ENCODE data around the gene ZNF133. TPM values are rescaled to one million over a fixed set of nuclear protein-coding genes. Genes with fewer than 3 reads are reported as not detected.

Gene ZNF133
- total and polyA plus RNA-seq, 2 of the 13 experiments (the other 11 are each of a cell fraction or from before 2014, with no cell fraction given): 23.5 to 26.7 TPM

DNA sequence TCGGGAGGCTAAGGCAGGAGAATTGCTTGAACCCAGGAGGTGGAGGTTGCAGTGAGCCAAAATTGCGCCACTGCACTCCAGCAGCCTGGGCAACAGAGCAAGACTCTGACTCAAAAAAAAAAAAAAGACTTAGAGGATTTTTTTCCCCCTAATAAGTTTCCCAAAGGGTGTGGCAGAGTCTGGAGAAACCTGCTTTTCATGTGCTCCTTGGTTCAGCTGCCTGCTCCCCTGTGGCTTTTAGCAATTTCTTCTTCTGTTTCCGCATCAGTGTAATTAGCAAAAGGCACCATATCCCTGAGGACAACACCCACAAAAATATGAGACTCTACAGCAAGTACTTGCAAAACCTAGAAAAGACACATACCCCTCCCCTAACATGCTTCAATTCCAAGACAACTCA lies 28.6 kb upstream of the ZNF133 start:
- intact Hi-C loops (cut with micrococcal nuclease; ENCODE audit: unreplicated experiment) (no loop called here), in situ Hi-C loops (cut with HindIII; ENCODE audit: extremely low pct_ligation_motif_present, low pct_unique_long_range_greater_than_20kb) (loop anchor here (25.0 kb wide), 1 partner anchor 197 kb away; the partner anchor contains the start of gene OVOL2)
- Histone ChIP-seq H3K79me2 (ENCODE audit: insufficient read depth, low read length) (no peaks in the 10 kb centered on the region), H4K20me1 (ENCODE audit: insufficient read depth, low read length) (no peaks in the 10 kb centered on the region), H3K4me3 (replicated peaks in 1 of 3; ENCODE audit: insufficient read depth in 1 of 3, low read depth in 2 of 3, low read length in 3 of 3) (no peak overlapping the region), H3K9ac (ENCODE audit: insufficient read depth, low read depth, low read length) (no peak overlapping the region), H3K9me3 (ENCODE audit: low read length) (no peaks in the 10 kb centered on the region), H3K36me3 (replicated peaks in 1 of 2; ENCODE audit: control insufficient read depth in 1 of 2, insufficient read depth in 2 of 2, low read length in 2 of 2) (no peaks in the 10 kb centered on the region), H3K27me3 (ENCODE audit: control insufficient read depth in 1 of 2, insufficient read depth in 2 of 2, low read length in 2 of 2) (peaks cover 0 to 16% of the 10 kb centered on the region in 2 experiments; a peak in 3 of 5 replicates), H3K4me1 (ENCODE audit: insufficient read depth, low read length) (0 out of 2 replicates have a peak, but pooled peaks cover 7% of the 10 kb centered on the region), H3K4me2 (ENCODE audit: low read depth, low read length) (no peak overlapping the region), H2AFZ (ENCODE audit: low read length) (no peak overlapping the region), H3K27ac (ENCODE audit: extremely low read length, insufficient read depth, low read length) (no peak overlapping the region)
- 58% methylated on average over 3 of the region's 3 CpGs for WGBS (ENCODE audit: low lambda C conversion rate)
- ATAC-seq (no peak), DNase-seq (ENCODE audit: low spot score) (no peak), FAIRE-seq (no peak)
- no TSS peak for BruUV-seq (replicated peaks)
- POLR2A ChIA-PET: no interaction called here
- CTCF ChIA-PET (ENCODE audit: low intra/inter-chr PET ratio, low total read pairs): no interaction called here
- TF ChIP-seq ZNF3 (CRISPR knock-in tag; IDR thresholded peaks at IDR 0.05) (no peak), RARA (CRISPR knock-in tag; IDR thresholded peaks at IDR 0.05) (no peak), RARG (CRISPR knock-in tag; IDR thresholded peaks at IDR 0.05; ENCODE audit: low read depth) (no peak), ATM (IDR thresholded peaks at IDR 0.05; ENCODE audit: borderline replicate concordance) (no peak), PTBP1 (IDR thresholded peaks at IDR 0.05; ENCODE audit: low read depth, low read length, poor library complexity, severe bottlenecking) (no peak), PAWR (CRISPR knock-in tag; IDR thresholded peaks at IDR 0.05; ENCODE audit: borderline replicate concordance) (no peak)
- TF ChIP-seq, protein P1, sequence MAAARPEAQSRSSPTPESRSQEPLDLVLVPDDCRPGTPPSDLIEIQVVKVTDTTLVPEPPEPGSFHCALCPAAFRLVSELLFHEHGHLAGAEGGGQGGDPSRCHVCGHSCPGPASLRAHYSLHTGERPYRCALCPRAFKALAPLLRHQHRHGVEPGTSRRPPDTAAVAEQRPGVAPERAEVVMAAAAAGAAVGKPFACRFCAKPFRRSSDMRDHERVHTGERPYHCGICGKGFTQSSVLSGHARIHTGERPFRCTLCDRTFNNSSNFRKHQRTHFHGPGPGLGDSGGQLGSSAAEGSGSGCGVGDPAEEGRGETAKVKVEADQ (CRISPR knock-in tag; IDR thresholded peaks at IDR 0.05; ENCODE audit: borderline replicate concordance): no peak
- TF ChIP-seq, protein P2, sequence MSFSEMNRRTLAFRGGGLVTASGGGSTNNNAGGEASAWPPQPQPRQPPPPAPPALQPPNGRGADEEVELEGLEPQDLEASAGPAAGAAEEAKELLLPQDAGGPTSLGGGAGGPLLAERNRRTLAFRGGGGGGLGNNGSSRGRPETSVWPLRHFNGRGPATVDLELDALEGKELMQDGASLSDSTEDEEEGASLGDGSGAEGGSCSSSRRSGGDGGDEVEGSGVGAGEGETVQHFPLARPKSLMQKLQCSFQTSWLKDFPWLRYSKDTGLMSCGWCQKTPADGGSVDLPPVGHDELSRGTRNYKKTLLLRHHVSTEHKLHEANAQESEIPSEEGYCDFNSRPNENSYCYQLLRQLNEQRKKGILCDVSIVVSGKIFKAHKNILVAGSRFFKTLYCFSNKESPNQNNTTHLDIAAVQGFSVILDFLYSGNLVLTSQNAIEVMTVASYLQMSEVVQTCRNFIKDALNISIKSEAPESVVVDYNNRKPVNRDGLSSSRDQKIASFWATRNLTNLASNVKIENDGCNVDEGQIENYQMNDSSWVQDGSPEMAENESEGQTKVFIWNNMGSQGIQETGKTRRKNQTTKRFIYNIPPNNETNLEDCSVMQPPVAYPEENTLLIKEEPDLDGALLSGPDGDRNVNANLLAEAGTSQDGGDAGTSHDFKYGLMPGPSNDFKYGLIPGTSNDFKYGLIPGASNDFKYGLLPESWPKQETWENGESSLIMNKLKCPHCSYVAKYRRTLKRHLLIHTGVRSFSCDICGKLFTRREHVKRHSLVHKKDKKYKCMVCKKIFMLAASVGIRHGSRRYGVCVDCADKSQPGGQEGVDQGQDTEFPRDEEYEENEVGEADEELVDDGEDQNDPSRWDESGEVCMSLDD (CRISPR knock-in tag; IDR thresholded peaks at IDR 0.05; ENCODE audit: borderline replicate concordance): no peak
- TF ChIP-seq, protein P3, sequence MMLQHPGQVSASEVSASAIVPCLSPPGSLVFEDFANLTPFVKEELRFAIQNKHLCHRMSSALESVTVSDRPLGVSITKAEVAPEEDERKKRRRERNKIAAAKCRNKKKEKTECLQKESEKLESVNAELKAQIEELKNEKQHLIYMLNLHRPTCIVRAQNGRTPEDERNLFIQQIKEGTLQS (CRISPR knock-in tag; IDR thresholded peaks at IDR 0.05): no peak
- TF ChIP-seq, protein P4, sequence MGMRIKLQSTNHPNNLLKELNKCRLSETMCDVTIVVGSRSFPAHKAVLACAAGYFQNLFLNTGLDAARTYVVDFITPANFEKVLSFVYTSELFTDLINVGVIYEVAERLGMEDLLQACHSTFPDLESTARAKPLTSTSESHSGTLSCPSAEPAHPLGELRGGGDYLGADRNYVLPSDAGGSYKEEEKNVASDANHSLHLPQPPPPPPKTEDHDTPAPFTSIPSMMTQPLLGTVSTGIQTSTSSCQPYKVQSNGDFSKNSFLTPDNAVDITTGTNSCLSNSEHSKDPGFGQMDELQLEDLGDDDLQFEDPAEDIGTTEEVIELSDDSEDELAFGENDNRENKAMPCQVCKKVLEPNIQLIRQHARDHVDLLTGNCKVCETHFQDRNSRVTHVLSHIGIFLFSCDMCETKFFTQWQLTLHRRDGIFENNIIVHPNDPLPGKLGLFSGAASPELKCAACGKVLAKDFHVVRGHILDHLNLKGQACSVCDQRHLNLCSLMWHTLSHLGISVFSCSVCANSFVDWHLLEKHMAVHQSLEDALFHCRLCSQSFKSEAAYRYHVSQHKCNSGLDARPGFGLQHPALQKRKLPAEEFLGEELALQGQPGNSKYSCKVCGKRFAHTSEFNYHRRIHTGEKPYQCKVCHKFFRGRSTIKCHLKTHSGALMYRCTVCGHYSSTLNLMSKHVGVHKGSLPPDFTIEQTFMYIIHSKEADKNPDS (CRISPR knock-in tag; IDR thresholded peaks at IDR 0.05): no peak
- TF ChIP-seq, protein P5, sequence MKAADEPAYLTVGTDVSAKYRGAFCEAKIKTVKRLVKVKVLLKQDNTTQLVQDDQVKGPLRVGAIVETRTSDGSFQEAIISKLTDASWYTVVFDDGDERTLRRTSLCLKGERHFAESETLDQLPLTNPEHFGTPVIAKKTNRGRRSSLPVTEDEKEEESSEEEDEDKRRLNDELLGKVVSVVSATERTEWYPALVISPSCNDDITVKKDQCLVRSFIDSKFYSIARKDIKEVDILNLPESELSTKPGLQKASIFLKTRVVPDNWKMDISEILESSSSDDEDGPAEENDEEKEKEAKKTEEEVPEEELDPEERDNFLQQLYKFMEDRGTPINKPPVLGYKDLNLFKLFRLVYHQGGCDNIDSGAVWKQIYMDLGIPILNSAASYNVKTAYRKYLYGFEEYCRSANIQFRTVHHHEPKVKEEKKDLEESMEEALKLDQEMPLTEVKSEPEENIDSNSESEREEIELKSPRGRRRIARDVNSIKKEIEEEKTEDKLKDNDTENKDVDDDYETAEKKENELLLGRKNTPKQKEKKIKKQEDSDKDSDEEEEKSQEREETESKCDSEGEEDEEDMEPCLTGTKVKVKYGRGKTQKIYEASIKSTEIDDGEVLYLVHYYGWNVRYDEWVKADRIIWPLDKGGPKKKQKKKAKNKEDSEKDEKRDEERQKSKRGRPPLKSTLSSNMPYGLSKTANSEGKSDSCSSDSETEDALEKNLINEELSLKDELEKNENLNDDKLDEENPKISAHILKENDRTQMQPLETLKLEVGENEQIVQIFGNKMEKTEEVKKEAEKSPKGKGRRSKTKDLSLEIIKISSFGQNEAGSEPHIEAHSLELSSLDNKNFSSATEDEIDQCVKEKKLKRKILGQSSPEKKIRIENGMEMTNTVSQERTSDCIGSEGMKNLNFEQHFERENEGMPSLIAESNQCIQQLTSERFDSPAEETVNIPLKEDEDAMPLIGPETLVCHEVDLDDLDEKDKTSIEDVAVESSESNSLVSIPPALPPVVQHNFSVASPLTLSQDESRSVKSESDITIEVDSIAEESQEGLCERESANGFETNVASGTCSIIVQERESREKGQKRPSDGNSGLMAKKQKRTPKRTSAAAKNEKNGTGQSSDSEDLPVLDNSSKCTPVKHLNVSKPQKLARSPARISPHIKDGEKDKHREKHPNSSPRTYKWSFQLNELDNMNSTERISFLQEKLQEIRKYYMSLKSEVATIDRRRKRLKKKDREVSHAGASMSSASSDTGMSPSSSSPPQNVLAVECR (CRISPR knock-in tag; IDR thresholded peaks at IDR 0.05; ENCODE audit: borderline replicate concordance): no peak
